Calu3 (cell line): ENCODE data around the gene FLII. TPM values are rescaled to one million over a fixed set of nuclear protein-coding genes. Genes with fewer than 3 reads are reported as not detected.

Experiments used
- BruUV-seq: library from RNA; stranded (reverse); fragments of 400-500 nt; replicated peaks from 2 replicates; lab custom pipeline; 2021; lab: Mats Ljungman, UMichigan
- CTCF ChIA-PET: fragments of 300-600 bp; sonication (Branson Sonifier 250); formaldehyde crosslinking; loops from one replicate; lab custom pipeline; 2022; ENCODE audit warnings: antibody characterized with exemption; lab: Charles Lee
- DNase-seq: peaks from one replicate; pipeline ENCODE4 v3.0.0; 2022
- H3K27ac Mint-ChIP-seq: one replicate; pipeline ENCODE4 v1.8.0; 2022; ENCODE audit warnings: mixed read lengths; ENCODE audit not compliant: unreplicated experiment
- H3K27me3 Mint-ChIP-seq: one replicate; pipeline ENCODE4 v1.8.0; 2022; ENCODE audit warnings: mixed read lengths; ENCODE audit not compliant: unreplicated experiment
- H3K36me3 Mint-ChIP-seq: one replicate; pipeline ENCODE4 v1.8.0; 2022; ENCODE audit warnings: mild to moderate bottlenecking, moderate library complexity, mixed read lengths; ENCODE audit not compliant: insufficient read depth, unreplicated experiment
- H3K4me1 Mint-ChIP-seq: one replicate; pipeline ENCODE4 v1.8.0; 2022; ENCODE audit warnings: mild to moderate bottlenecking, low read depth, mixed read lengths; ENCODE audit not compliant: unreplicated experiment
- H3K4me3 Mint-ChIP-seq: one replicate; pipeline ENCODE4 v1.8.0; 2022; ENCODE audit warnings: mild to moderate bottlenecking, low read depth, moderate library complexity, mixed read lengths; ENCODE audit not compliant: unreplicated experiment
- H3K9me3 Mint-ChIP-seq: one replicate; pipeline ENCODE4 v1.8.0; 2022; ENCODE audit warnings: low read depth, mixed read lengths; ENCODE audit not compliant: unreplicated experiment
- CTCF ChIP-seq: fragments of 200-600 bp; IDR thresholded peaks from one replicate; pipeline ENCODE4 v1.8.0; 2022; ENCODE audit warnings: antibody characterized with exemption; ENCODE audit not compliant: unreplicated experiment
- intact Hi-C: fragments of 100-400 bp; cut with micrococcal nuclease; formaldehyde crosslinking; loops from one replicate; pipeline ENCODE4 v1.10.0; 2022; ENCODE audit not compliant: unreplicated experiment
- total RNA-seq: library from RNA; stranded (reverse); gene quantifications from 2 replicates; pipeline ENCODE4 v1.2.3, GENCODE V29; 2022

Gene FLII
- total RNA-seq, 1 experiment from 2014 or later, result 298 TPM

- intact Hi-C loops, result no loop called here
- no peaks in the 10 kb centered on the region for H3K9me3 Mint-ChIP-seq
- CTCF ChIA-PET, result no interaction called here
These were observed 44.8 kb downstream of the FLII start for GRCh38 chr17:18213666-18214270.

GRCh38 chr17:18208092-18208491 is 50.4 kb downstream of the FLII start:
- no peaks in the 10 kb centered on the region for H3K9me3 Mint-ChIP-seq
- no peaks in the 10 kb centered on the region for H3K27me3 Mint-ChIP-seq
- no peaks in the 10 kb centered on the region for H3K4me1 Mint-ChIP-seq
- no peak overlapping the region for H3K4me3 Mint-ChIP-seq
- peaks cover 25% of the 10 kb centered on the region for H3K36me3 Mint-ChIP-seq
- no TSS peak for BruUV-seq
- intact Hi-C loops, result no loop called here
- TF ChIP-seq CTCF, result no peak
- no peak overlapping the region for H3K27ac Mint-ChIP-seq
- CTCF ChIA-PET, result no interaction called here
- no peak for DNase-seq

More at GRCh38 chr17:18213666-18214270, 44.8 kb downstream of the FLII start:
- BruUV-seq, result no TSS peak
- Mint-ChIP-seq H3K4me3 (no peak overlapping the region), H3K27ac (no peak overlapping the region), H3K36me3 (peaks cover 11% of the 10 kb centered on the region), H3K27me3 (no peaks in the 10 kb centered on the region), H3K4me1 (no peaks in the 10 kb centered on the region)
- no peak for DNase-seq
- TF ChIP-seq CTCF, result no peak

GRCh38 chr17:18206962-18207361 is 51.6 kb downstream of the FLII start:
- CTCF ChIA-PET, result no interaction called here
- peaks cover 25% of the 10 kb centered on the region for H3K36me3 Mint-ChIP-seq

GRCh38 chr17:18205861-18206260 is 52.7 kb downstream of the FLII start:
- CTCF ChIA-PET, result no interaction called here

More at GRCh38 chr17:18206962-18207361, 51.6 kb downstream of the FLII start:
- H3K4me1 Mint-ChIP-seq, result no peaks in the 10 kb centered on the region
- H3K27me3 Mint-ChIP-seq, result no peaks in the 10 kb centered on the region
- TF ChIP-seq CTCF, result no peak
- intact Hi-C loops, result no loop called here
- no peaks in the 10 kb centered on the region for H3K9me3 Mint-ChIP-seq
- no peak overlapping the region for H3K4me3 Mint-ChIP-seq
- BruUV-seq, result no TSS peak
- no peak overlapping the region for H3K27ac Mint-ChIP-seq
- no peak for DNase-seq

More at GRCh38 chr17:18205861-18206260, 52.7 kb downstream of the FLII start:
- intact Hi-C loops, result no loop called here
- no TSS peak for BruUV-seq
- no peak overlapping the region for H3K27ac Mint-ChIP-seq
- no peak for DNase-seq
- H3K36me3 Mint-ChIP-seq, result peaks cover 25% of the 10 kb centered on the region
- no peaks in the 10 kb centered on the region for H3K27me3 Mint-ChIP-seq
- no peaks in the 10 kb centered on the region for H3K9me3 Mint-ChIP-seq
- no peak for TF ChIP-seq CTCF
- H3K4me3 Mint-ChIP-seq, result no peak overlapping the region
- no peaks in the 10 kb centered on the region for H3K4me1 Mint-ChIP-seq
